Measurements from ENCODE around the gene SIK3.
A peak's percentile ranks its signal among the peaks of the same experiment; 100 is the strongest.

The SIK3 gene

DNA sequence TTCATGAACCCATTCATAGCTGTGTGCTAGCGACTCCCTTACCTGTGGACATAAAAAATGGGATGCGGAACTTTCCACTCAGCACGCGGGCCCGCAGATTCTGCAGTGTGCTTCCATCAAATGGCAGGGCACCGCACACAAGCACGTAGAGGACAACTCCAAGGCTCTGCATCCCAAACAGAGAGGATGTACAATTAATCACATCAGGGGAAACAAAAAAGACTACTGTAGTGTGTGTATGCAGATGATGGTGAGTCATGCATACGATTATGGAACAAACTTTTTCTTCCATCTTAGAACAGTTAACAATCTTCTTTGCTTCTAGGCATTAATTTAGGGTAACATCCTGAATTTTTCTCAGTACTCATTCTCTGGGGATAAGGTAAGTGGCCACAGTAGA, 202.0 kb downstream of the SIK3 start:
- H3K4me3 ChIP-seq (ENCODE audit: low read depth, low read length): no peak overlapping the region
- DNase-seq (ENCODE audit: low read depth): no peak
- TF ChIP-seq CTCF (IDR thresholded peaks at IDR 0.05; ENCODE audit: low read depth, low read length): no peak
- no peak for TF ChIP-seq POLR2A (IDR thresholded peaks at IDR 0.05; ENCODE audit: extremely low read depth, insufficient read length)
- TF ChIP-seq MYC (IDR thresholded peaks at IDR 0.05; ENCODE audit: low read depth, low read length): no peak
- TF ChIP-seq, protein P1, sequence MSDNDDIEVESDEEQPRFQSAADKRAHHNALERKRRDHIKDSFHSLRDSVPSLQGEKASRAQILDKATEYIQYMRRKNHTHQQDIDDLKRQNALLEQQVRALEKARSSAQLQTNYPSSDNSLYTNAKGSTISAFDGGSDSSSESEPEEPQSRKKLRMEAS (IDR thresholded peaks at IDR 0.05; ENCODE audit: low read depth, low read length): no peak

- TF ChIP-seq, protein P1 (IDR thresholded peaks at IDR 0.05; ENCODE audit: low read depth, low read length): no peak
- TF ChIP-seq POLR2A (IDR thresholded peaks at IDR 0.05; ENCODE audit: extremely low read depth, insufficient read length) (no peak), MYC (IDR thresholded peaks at IDR 0.05; ENCODE audit: low read depth, low read length) (no peak), CTCF (IDR thresholded peaks at IDR 0.05; ENCODE audit: low read depth, low read length) (peak; percentile 42)
- DNase-seq (ENCODE audit: low read depth): peak; percentile 35
- H3K4me3 ChIP-seq (ENCODE audit: low read depth, low read length): no peak overlapping the region
Observed at GRCh38 chr11:116895048-116895757, 203.0 kb downstream of the SIK3 start.

- TF ChIP-seq MYC (IDR thresholded peaks at IDR 0.05; ENCODE audit: low read depth, low read length) (no peak), CTCF (IDR thresholded peaks at IDR 0.05; ENCODE audit: low read depth, low read length) (no peak), POLR2A (IDR thresholded peaks at IDR 0.05; ENCODE audit: extremely low read depth, insufficient read length) (no peak)
- TF ChIP-seq, protein P1 (IDR thresholded peaks at IDR 0.05; ENCODE audit: low read depth, low read length): no peak
- H3K4me3 ChIP-seq (ENCODE audit: low read depth, low read length): no peak overlapping the region
- DNase-seq (ENCODE audit: low read depth): no peak
Observed at GRCh38 chr11:116893906-116894305, 204.3 kb downstream of the SIK3 start.

- no peak overlapping the region for H3K4me3 ChIP-seq (ENCODE audit: low read depth, low read length)
- no peak for TF ChIP-seq CTCF (IDR thresholded peaks at IDR 0.05; ENCODE audit: low read depth, low read length)
- no peak for TF ChIP-seq MYC (IDR thresholded peaks at IDR 0.05; ENCODE audit: low read depth, low read length)
- TF ChIP-seq POLR2A (IDR thresholded peaks at IDR 0.05; ENCODE audit: extremely low read depth, insufficient read length): no peak
- no peak for DNase-seq (ENCODE audit: low read depth)
Observed at GRCh38 chr11:116893437-116893836, 204.8 kb downstream of the SIK3 start.

DNA sequence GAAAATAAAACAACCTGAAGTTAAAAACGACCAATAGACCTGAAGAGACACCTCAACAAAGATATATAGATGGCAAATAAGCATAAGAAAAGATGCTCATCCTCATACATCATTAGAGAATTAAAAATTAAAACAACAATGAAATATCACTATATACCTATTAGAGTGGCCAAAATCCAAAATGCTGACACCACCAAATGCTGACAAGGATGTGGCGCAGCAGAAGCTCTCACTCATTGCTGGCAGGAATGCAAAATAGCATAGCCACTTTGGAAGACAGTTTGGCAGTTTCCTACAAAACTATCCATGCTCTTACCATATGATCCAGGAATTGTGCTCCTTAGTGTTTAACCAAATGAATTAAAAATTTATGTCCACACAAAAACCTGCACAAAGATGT, 205.9 kb downstream of the SIK3 start:
- TF ChIP-seq, protein P1 (IDR thresholded peaks at IDR 0.05; ENCODE audit: low read depth, low read length): no peak
- TF ChIP-seq POLR2A (IDR thresholded peaks at IDR 0.05; ENCODE audit: extremely low read depth, insufficient read length): no peak
- no peak for DNase-seq (ENCODE audit: low read depth)
- H3K4me3 ChIP-seq (ENCODE audit: low read depth, low read length): no peak overlapping the region

GRCh38 chr11:116891746-116892145, 206.5 kb downstream of the SIK3 start:
- no peak for DNase-seq (ENCODE audit: low read depth)
- no peak for TF ChIP-seq POLR2A (IDR thresholded peaks at IDR 0.05; ENCODE audit: extremely low read depth, insufficient read length)
- no peak for TF ChIP-seq CTCF (IDR thresholded peaks at IDR 0.05; ENCODE audit: low read depth, low read length)
- TF ChIP-seq MYC (IDR thresholded peaks at IDR 0.05; ENCODE audit: low read depth, low read length): no peak
- TF ChIP-seq, protein P1 (IDR thresholded peaks at IDR 0.05; ENCODE audit: low read depth, low read length): no peak
- H3K4me3 ChIP-seq (ENCODE audit: low read depth, low read length): no peak overlapping the region
